Measurements from ENCODE around the gene SH3RF2.

Gene SH3RF2

GRCh38 chr5:146060221-146060585 lies 123.8 kb downstream of the SH3RF2 start:
- Histone ChIP-seq H3K9ac (ENCODE audit: low read length) (no peak overlapping the region), H3K4me3 (ENCODE audit: low read depth, low read length) (no peak overlapping the region)
- no CpG with 5 or more reads among the region's 5 CpGs for WGBS (ENCODE audit: extremely low coverage, insufficient coverage, insufficient read length)

DNA sequence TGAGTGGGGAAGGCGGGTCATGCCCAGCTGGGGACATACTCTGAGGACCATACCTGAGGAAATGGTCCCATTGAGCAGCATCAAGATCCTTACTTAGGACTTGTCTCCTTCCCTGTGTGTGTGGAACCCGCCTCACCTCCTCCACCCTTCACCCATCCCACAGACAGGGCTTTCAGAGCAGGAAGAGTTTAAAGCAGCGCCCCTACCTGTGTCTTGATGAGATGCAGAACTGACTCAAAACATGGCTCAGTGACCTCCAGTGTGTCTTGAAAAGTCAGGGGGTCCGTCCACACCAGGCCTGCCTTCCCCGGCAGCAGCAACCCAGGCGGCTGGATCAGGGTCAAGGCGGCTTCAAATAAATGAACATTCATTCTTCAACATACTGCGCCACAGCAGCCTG lies 130.6 kb downstream of the SH3RF2 start:
- H4K91ac ChIP-seq (ENCODE audit: low read depth, low read length), result no peak overlapping the region
- H2BK120ac ChIP-seq (ENCODE audit: insufficient read depth, low read length, poor library complexity), result no peak overlapping the region
- no peak overlapping the region for H4K8ac ChIP-seq (ENCODE audit: low read depth, low read length)
- H3K9me3 ChIP-seq (ENCODE audit: insufficient read depth, low read depth, low read length), result no peaks in the 10 kb centered on the region
- DNase-seq, result no peak
- no peak overlapping the region for H3K14ac ChIP-seq (ENCODE audit: low read length)
- H3K79me1 ChIP-seq (ENCODE audit: low read length), result no peaks in the 10 kb centered on the region
- H3K27ac ChIP-seq (ENCODE audit: low read depth, low read length), result no peak overlapping the region
- no peak overlapping the region for H3K4me3 ChIP-seq (ENCODE audit: low read depth, low read length)
- H2BK12ac ChIP-seq (ENCODE audit: low read length), result no peak overlapping the region
- H2AK5ac ChIP-seq (ENCODE audit: low read length), result no peak overlapping the region
- no peak overlapping the region for H4K12ac ChIP-seq (ENCODE audit: low read depth, low read length)
- no peaks in the 10 kb centered on the region for H3K4me1 ChIP-seq (ENCODE audit: control insufficient read depth in 1 of 2, insufficient read depth in 2 of 2, low read length in 2 of 2)
- H3K18ac ChIP-seq (ENCODE audit: low read length), result no peak overlapping the region
- WGBS (ENCODE audit: extremely low coverage, insufficient coverage, insufficient read length), result no CpG with 5 or more reads among the region's 8 CpGs
- H3K79me2 ChIP-seq (ENCODE audit: control insufficient read depth, insufficient read depth, low read length, poor library complexity), result no peaks in the 10 kb centered on the region
- H3K36me3 ChIP-seq (ENCODE audit: control insufficient read depth in 1 of 2, insufficient read depth in 2 of 2, low read length in 2 of 2), result no peaks in the 10 kb centered on the region
- no peaks in the 10 kb centered on the region for H3K27me3 ChIP-seq (ENCODE audit: insufficient read depth, low read length)
- no peak overlapping the region for H2AFZ ChIP-seq (ENCODE audit: insufficient read depth, low read length, poor library complexity)
- no peak overlapping the region for H2BK5ac ChIP-seq (ENCODE audit: low read depth, low read length, poor library complexity)
- no peak overlapping the region for H3K23ac ChIP-seq (ENCODE audit: low read length)
- peak overlapping the region; percentile 7 for H3K9ac ChIP-seq (ENCODE audit: low read length)
- H3K4ac ChIP-seq (ENCODE audit: low read depth, low read length), result no peak overlapping the region
- no peak overlapping the region for H3K4me2 ChIP-seq (ENCODE audit: low read length)

More at GRCh38 chr5:146060221-146060585, 123.8 kb downstream of the SH3RF2 start:
- no peak overlapping the region for H3K14ac ChIP-seq (ENCODE audit: low read length)
- no peak overlapping the region for H3K18ac ChIP-seq (ENCODE audit: low read length)
- no peaks in the 10 kb centered on the region for H3K4me1 ChIP-seq (ENCODE audit: control insufficient read depth in 1 of 2, insufficient read depth in 2 of 2, low read length in 2 of 2)
- H3K4ac ChIP-seq (ENCODE audit: low read depth, low read length), result no peak overlapping the region
- H2BK5ac ChIP-seq (ENCODE audit: low read depth, low read length, poor library complexity), result no peak overlapping the region
- no peaks in the 10 kb centered on the region for H3K27me3 ChIP-seq (ENCODE audit: insufficient read depth, low read length)
- no peak overlapping the region for H4K91ac ChIP-seq (ENCODE audit: low read depth, low read length)
- H3K9me3 ChIP-seq (ENCODE audit: insufficient read depth, low read depth, low read length), result no peaks in the 10 kb centered on the region
- no peaks in the 10 kb centered on the region for H3K36me3 ChIP-seq (ENCODE audit: control insufficient read depth in 1 of 2, insufficient read depth in 2 of 2, low read length in 2 of 2)
- DNase-seq, result no peak
- no peak overlapping the region for H2BK12ac ChIP-seq (ENCODE audit: low read length)
- no peak overlapping the region for H2AFZ ChIP-seq (ENCODE audit: insufficient read depth, low read length, poor library complexity)
- no peak overlapping the region for H3K4me2 ChIP-seq (ENCODE audit: low read length)
- no peak overlapping the region for H4K8ac ChIP-seq (ENCODE audit: low read depth, low read length)
- H3K79me2 ChIP-seq (ENCODE audit: control insufficient read depth, insufficient read depth, low read length, poor library complexity), result no peaks in the 10 kb centered on the region
- H3K79me1 ChIP-seq (ENCODE audit: low read length), result no peaks in the 10 kb centered on the region
- H3K23ac ChIP-seq (ENCODE audit: low read length), result no peak overlapping the region
- no peak overlapping the region for H2BK120ac ChIP-seq (ENCODE audit: insufficient read depth, low read length, poor library complexity)
- H2AK5ac ChIP-seq (ENCODE audit: low read length), result no peak overlapping the region
- no peak overlapping the region for H4K12ac ChIP-seq (ENCODE audit: low read depth, low read length)
- no peak overlapping the region for H3K27ac ChIP-seq (ENCODE audit: low read depth, low read length)

DNA sequence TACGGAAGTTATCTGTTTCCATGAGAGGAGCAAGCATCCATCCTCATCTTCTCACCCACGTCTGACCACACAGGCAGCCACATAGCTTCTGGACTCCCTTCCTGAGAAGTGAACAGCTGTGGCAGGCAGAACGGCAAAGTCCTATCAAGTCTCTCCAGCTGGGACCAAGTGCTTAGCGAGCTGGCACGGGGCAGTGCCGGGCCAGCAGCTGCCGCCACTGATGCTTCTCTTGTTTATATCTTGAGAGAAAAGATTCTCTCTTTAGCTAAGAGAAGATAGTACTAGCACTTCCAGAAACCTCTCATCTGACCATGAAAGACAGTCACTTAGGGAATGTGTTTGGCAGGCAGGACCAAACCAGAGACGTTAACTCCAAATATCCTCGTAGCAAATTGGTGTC lies 131.8 kb downstream of the SH3RF2 start:
- Histone ChIP-seq H3K14ac (ENCODE audit: low read length) (no peak overlapping the region), H4K91ac (ENCODE audit: low read depth, low read length) (no peak overlapping the region), H2BK12ac (ENCODE audit: low read length) (no peak overlapping the region), H2AK5ac (ENCODE audit: low read length) (no peak overlapping the region), H3K27me3 (ENCODE audit: insufficient read depth, low read length) (no peaks in the 10 kb centered on the region), H3K4me2 (ENCODE audit: low read length) (no peak overlapping the region), H3K4ac (ENCODE audit: low read depth, low read length) (no peak overlapping the region), H3K79me2 (ENCODE audit: control insufficient read depth, insufficient read depth, low read length, poor library complexity) (no peaks in the 10 kb centered on the region), H3K36me3 (ENCODE audit: control insufficient read depth in 1 of 2, insufficient read depth in 2 of 2, low read length in 2 of 2) (no peaks in the 10 kb centered on the region), H4K12ac (ENCODE audit: low read depth, low read length) (no peak overlapping the region), H3K27ac (ENCODE audit: low read depth, low read length) (no peak overlapping the region), H3K23ac (ENCODE audit: low read length) (no peak overlapping the region), H4K8ac (ENCODE audit: low read depth, low read length) (no peak overlapping the region), H3K4me3 (ENCODE audit: low read depth, low read length) (no peak overlapping the region), H3K9me3 (ENCODE audit: insufficient read depth, low read depth, low read length) (no peaks in the 10 kb centered on the region), H3K9ac (ENCODE audit: low read length) (no peak overlapping the region), H2BK5ac (ENCODE audit: low read depth, low read length, poor library complexity) (no peak overlapping the region), H3K79me1 (ENCODE audit: low read length) (no peaks in the 10 kb centered on the region), H2BK120ac (ENCODE audit: insufficient read depth, low read length, poor library complexity) (no peak overlapping the region), H3K18ac (ENCODE audit: low read length) (no peak overlapping the region), H3K4me1 (ENCODE audit: control insufficient read depth in 1 of 2, insufficient read depth in 2 of 2, low read length in 2 of 2) (no peaks in the 10 kb centered on the region), H2AFZ (ENCODE audit: insufficient read depth, low read length, poor library complexity) (no peak overlapping the region)
- no CpG with 5 or more reads among the region's 9 CpGs for WGBS (ENCODE audit: extremely low coverage, insufficient coverage, insufficient read length)
- no peak for DNase-seq

GRCh38 chr5:146068977-146069779 lies 132.8 kb downstream of the SH3RF2 start:
- H3K18ac ChIP-seq (ENCODE audit: low read length), result no peak overlapping the region
- H3K4me1 ChIP-seq (ENCODE audit: control insufficient read depth in 1 of 2, insufficient read depth in 2 of 2, low read length in 2 of 2), result peaks cover 0 to 2% of the 10 kb centered on the region in 2 experiments
- no peak overlapping the region for H3K9ac ChIP-seq (ENCODE audit: low read length)
- no peaks in the 10 kb centered on the region for H3K36me3 ChIP-seq (ENCODE audit: control insufficient read depth in 1 of 2, insufficient read depth in 2 of 2, low read length in 2 of 2)
- no peak overlapping the region for H4K12ac ChIP-seq (ENCODE audit: low read depth, low read length)
- no CpG with 5 or more reads among the region's 6 CpGs for WGBS (ENCODE audit: extremely low coverage, insufficient coverage, insufficient read length)
- no peak overlapping the region for H2AK5ac ChIP-seq (ENCODE audit: low read length)
- H4K91ac ChIP-seq (ENCODE audit: low read depth, low read length), result no peak overlapping the region
- no peak overlapping the region for H4K8ac ChIP-seq (ENCODE audit: low read depth, low read length)
- H3K27me3 ChIP-seq (ENCODE audit: insufficient read depth, low read length), result no peaks in the 10 kb centered on the region
- no peaks in the 10 kb centered on the region for H3K79me1 ChIP-seq (ENCODE audit: low read length)
- H3K27ac ChIP-seq (ENCODE audit: low read depth, low read length), result no peak overlapping the region
- H2BK120ac ChIP-seq (ENCODE audit: insufficient read depth, low read length, poor library complexity), result no peak overlapping the region
- no peak overlapping the region for H2BK5ac ChIP-seq (ENCODE audit: low read depth, low read length, poor library complexity)
- no peak overlapping the region for H3K4me2 ChIP-seq (ENCODE audit: low read length)
- H2BK12ac ChIP-seq (ENCODE audit: low read length), result no peak overlapping the region
- DNase-seq, result no peak
- no peaks in the 10 kb centered on the region for H3K79me2 ChIP-seq (ENCODE audit: control insufficient read depth, insufficient read depth, low read length, poor library complexity)
- no peaks in the 10 kb centered on the region for H3K9me3 ChIP-seq (ENCODE audit: insufficient read depth, low read depth, low read length)
- H3K23ac ChIP-seq (ENCODE audit: low read length), result no peak overlapping the region
- no peak overlapping the region for H2AFZ ChIP-seq (ENCODE audit: insufficient read depth, low read length, poor library complexity)
- H3K4ac ChIP-seq (ENCODE audit: low read depth, low read length), result no peak overlapping the region
- H3K14ac ChIP-seq (ENCODE audit: low read length), result no peak overlapping the region
- H3K4me3 ChIP-seq (ENCODE audit: low read depth, low read length), result no peak overlapping the region
